KOPT-K1 (cell line): ENCODE measurements around the gene TTC34.
"Not testable (repeated sequence)": the region's sequence is repeated elsewhere in the genome, so short reads cannot be mapped to it uniquely, and the experiment has no call there.

Experiments used
- H3K27ac ChIP-seq: fragments of 200-600 bp; sonication (generic); 2 replicates; pipeline ENCODE4 v1.5.1; 2016; ENCODE audit warnings: antibody characterized with exemption, mild to moderate bottlenecking, low read depth, low read length; ENCODE audit not compliant: poor library complexity, severe bottlenecking
- H3K36me3 ChIP-seq: fragments of 200-600 bp; sonication (generic); 2 replicates; pipeline ENCODE4 v1.5.1; 2017; ENCODE audit warnings: antibody characterized with exemption, mild to moderate bottlenecking, low read length, moderate library complexity; ENCODE audit not compliant: insufficient read depth
- H3K9me3 ChIP-seq: fragments of 200-600 bp; sonication (generic); 2 replicates; pipeline ENCODE4 v1.5.1; 2017; ENCODE audit warnings: antibody characterized with exemption, low read length, mild to moderate bottlenecking; ENCODE audit not compliant: insufficient read depth, poor library complexity, severe bottlenecking

Gene TTC34

DNA sequence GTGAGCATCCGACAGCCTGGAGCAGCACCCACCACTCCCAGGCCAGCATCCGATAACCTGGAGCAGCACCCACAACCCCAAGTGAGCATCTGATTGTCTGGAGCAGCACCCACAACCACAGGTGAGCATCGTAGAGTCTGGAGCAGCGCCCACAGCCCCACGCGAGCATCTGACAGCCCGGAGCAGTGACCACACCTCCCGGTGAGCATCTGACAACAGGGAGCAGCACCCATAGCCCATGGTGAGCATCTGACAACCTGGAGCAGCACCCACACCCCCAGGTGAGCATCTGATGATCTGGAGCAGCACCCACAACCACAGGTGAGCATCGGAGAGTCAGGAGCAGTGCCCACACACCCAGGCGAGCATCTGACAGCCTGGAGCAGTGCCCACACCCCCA is 143.6 kb downstream of the TTC34 start:
- not testable (repeated sequence) for H3K9me3 ChIP-seq, H3K27ac ChIP-seq, H3K36me3 ChIP-seq

DNA sequence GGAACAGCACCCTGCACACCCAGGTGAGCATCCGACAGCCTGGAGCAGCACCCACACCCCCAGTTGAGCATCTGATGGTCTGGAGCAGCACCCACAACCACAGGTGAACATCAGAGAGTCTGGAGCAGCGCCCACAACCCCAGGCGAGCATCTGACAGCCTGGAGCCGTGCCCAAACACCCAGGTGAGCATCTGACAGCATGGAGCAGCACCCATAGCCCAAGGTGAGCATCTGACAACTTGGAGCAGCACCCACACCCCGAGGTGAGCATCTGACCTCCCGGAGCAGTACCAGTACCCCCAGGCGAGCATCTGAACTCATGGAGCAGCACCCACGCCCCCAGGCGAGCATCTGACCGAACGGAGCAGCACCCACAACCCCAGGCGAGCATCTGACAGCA is 144.4 kb downstream of the TTC34 start:
- not testable (repeated sequence) for H3K9me3 ChIP-seq, H3K36me3 ChIP-seq, H3K27ac ChIP-seq

- H3K36me3 ChIP-seq, H3K27ac ChIP-seq, H3K9me3 ChIP-seq: not testable (repeated sequence)
These were observed 145.7 kb downstream of the TTC34 start for GRCh38 chr1:2655598-2656434.

GRCh38 chr1:2654443-2654948 is 147.0 kb downstream of the TTC34 start:
- not testable (repeated sequence) for H3K9me3 ChIP-seq, H3K36me3 ChIP-seq, H3K27ac ChIP-seq

GRCh38 chr1:2653741-2654442 is 147.6 kb downstream of the TTC34 start:
- H3K36me3 ChIP-seq, H3K27ac ChIP-seq, H3K9me3 ChIP-seq: not testable (repeated sequence)

- not testable (repeated sequence) for H3K9me3 ChIP-seq, H3K36me3 ChIP-seq
These were observed 148.4 kb downstream of the TTC34 start for GRCh38 chr1:2652926-2653571.

DNA sequence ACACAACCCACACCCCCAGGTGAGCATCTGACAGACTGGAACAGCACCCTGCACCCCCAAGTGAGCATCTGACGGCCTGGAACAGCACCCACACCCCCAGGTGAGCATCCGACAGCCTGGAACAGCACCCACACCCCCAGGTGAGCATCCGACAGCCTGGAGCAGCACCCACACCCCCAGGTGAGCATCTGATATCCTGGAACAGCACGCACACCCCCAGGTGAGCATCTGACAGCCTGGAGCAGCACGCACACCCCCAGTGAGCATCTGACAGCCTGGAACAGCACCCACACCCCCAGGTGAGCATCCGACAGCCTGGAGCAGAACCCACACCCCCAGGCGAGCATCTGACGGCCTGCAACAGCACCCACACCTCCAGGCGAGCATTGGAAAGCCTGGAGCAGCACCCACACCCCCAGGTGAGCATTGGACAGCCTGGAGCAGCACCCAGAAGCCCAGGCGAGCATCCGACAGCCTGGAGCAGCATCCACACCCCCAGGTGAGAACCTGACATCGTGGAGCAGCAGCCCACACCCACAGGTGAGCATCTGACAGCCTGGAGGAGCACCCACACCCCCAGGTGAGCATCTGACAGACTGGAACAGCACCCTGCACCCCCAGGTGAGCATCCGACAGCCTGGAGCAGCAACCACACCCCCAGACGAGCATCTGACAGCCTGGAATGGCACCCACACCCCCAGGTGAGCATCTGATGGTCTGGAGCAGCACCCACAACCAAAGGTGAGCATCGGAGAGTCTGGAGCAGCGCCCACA is 149.2 kb downstream of the TTC34 start:
- not testable (repeated sequence) for H3K36me3 ChIP-seq, H3K27ac ChIP-seq
- peaks cover 15% of the 10 kb centered on the region for H3K9me3 ChIP-seq

More at GRCh38 chr1:2652926-2653571, 148.4 kb downstream of the TTC34 start:
- H3K27ac ChIP-seq = not testable (repeated sequence)

DNA sequence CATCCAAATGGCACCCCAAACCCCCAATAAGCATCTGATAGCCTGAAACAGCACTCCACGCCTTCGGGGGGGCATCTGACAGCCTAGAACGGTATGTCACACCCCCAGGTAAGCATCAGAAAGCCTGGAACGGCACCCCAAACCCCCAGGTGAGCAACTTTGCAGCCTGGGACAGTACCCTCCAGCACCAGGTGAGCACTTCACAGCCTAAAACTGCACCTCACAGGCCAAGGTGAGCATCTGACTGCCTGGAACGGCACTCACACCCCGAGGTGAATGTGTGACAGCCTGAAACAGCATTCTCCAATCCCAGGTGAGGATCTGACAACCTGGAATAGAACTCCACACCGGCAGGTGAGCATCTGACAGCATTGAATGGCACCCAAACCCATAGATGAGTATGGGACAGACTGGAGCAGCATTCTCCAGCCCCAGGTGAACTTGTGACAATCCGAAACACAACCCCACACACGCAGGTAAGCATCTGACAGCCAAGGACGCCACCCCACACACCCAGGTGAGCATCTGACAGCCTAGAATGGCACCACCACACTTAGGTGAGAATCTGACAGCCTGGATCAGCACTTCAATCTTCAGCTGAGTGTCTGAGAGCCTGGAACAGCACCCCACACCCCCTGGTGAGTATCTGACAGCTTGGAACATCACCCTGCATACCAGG is 150.4 kb downstream of the TTC34 start:
- Histone ChIP-seq H3K36me3 (no peaks in the 10 kb centered on the region), H3K9me3 (peaks cover 23% of the 10 kb centered on the region), H3K27ac (no peak overlapping the region)

DNA sequence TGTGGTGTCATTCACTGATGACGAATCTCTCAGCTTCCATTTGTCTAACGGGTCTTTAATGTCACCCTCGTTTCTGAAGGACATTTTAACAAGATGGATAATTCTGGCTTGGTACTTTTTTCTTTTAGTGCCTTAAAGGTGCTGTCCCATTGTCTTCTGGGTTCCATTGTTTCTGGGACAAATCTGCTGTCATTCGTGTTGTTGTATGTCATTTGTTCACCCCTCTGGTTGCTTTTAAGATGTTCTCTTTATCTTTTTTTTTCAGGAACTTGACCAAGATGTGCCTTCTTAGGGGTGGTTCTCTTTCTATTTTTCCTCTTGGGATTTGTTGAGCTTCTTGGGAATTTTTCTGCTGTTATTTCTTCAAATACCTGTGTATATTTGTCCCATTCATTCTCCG is 154.7 kb downstream of the TTC34 start:
- H3K9me3 ChIP-seq = peaks cover 23% of the 10 kb centered on the region
- no peaks in the 10 kb centered on the region for H3K36me3 ChIP-seq
- no peak overlapping the region for H3K27ac ChIP-seq

DNA sequence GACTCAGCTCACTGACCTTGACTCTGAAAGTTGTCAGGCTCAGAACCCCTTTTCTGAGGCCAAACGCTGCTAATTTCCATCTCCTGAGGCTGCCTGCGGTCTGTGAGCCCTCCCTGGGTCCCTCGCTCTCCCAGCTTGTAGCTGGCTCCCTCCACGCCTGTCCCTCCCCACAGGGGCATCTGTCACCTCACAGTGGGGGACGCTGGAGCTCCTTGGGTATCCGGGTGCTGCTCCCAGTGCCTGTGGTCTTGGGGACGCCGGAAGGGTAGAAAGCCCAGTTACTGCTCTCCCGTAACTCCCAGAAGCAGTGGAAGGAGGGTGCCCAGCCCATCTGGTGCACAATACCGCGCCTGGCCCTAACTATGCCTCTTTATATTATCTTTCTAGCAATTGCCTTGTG is 155.7 kb downstream of the TTC34 start:
- H3K9me3 ChIP-seq = peaks cover 23% of the 10 kb centered on the region
- H3K27ac ChIP-seq = no peak overlapping the region
- no peaks in the 10 kb centered on the region for H3K36me3 ChIP-seq

GRCh38 chr1:2645143-2645542 is 156.3 kb downstream of the TTC34 start:
- Histone ChIP-seq H3K9me3 (peaks cover 23% of the 10 kb centered on the region), H3K36me3 (no peaks in the 10 kb centered on the region), H3K27ac (no peak overlapping the region)

GRCh38 chr1:2644591-2645101 is 156.8 kb downstream of the TTC34 start:
- no peaks in the 10 kb centered on the region for H3K36me3 ChIP-seq
- peaks cover 23% of the 10 kb centered on the region for H3K9me3 ChIP-seq
- H3K27ac ChIP-seq = no peak overlapping the region

DNA sequence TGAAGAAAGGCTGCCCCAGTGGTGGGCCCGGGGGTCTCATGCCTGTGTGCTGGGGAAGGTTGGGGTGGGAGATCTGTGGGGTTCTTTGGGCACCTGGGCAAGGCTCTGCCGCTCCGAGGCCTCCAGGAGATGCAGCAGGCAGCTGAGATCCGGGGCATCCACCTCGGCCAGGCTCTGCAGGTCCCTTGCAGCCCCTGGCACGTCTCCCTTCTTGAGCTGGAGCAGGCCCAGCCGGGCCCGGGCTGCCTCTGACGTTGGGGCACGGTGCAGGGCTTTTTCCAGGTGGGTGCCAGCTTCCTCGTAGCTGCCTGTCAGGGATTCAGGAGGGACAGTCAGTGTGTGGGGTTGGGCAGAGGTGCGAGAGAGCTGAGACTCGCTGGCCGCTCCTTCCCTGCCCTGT is 157.3 kb downstream of the TTC34 start:
- Histone ChIP-seq H3K27ac (no peak overlapping the region), H3K9me3 (peaks cover 23% of the 10 kb centered on the region), H3K36me3 (no peaks in the 10 kb centered on the region)

DNA sequence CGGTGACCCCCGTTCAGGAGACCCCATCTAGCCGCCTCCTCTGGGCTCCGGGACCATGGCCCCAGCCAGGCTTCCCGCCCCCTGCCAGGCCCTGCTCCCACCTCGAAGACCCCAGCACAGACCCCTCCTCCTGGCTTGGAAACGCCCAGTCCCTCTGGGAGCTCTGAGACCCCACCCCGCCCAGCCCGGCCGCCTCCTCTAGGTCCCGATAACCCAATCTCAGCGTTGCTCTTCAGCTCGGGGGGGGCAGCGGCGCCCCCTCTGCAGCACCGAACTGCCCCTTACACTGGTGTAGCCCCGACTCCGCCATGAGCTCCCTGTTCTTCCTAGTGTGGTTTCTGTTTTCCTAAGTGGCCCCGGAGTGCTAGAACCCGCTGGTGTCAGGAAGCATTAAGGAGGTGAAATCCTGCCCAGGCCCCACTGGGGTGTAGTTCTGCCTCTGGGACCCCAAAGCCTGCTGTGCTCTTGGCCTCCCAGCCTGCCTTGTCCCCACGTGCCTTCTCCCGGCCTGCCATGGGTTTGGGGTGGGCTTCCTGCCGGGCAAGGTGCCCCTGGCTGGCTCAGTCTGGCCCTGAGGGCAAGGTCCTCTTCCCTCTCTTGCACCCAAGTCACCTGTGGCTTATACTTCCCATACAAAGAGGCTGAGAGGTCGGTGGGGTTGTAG is 157.9 kb downstream of the TTC34 start:
- no peak overlapping the region for H3K27ac ChIP-seq
- no peaks in the 10 kb centered on the region for H3K36me3 ChIP-seq
- peaks cover 19% of the 10 kb centered on the region for H3K9me3 ChIP-seq
